M059J (cell line): ENCODE measurements around the gene ANAPC16. TPM values are rescaled to one million over a fixed set of nuclear protein-coding genes. Genes with fewer than 3 reads are reported as not detected.
"Not testable (repeated sequence)": the region's sequence is repeated elsewhere in the genome, so short reads cannot be mapped to it uniquely, and the experiment has no call there.

Source experiments
- DNase-seq: peaks from one replicate; pipeline ENCODE4 v3.0.0-alpha.2; 2012; ENCODE audit warnings: low read depth
- total RNA-seq: library from RNA; depleted of rRNA; stranded (reverse); fragments of >200 nt; shearing (Covaris generic); gene quantifications from 2 replicates; pipeline ENCODE4 v1.2.3, GENCODE V29; 2014

The ANAPC16 gene
- total RNA-seq, 1 experiment from 2014 or later = 82.3 TPM

GRCh38 chr10:72211832-72212231, 4.0 kb upstream of the ANAPC16 start:
- not testable (repeated sequence) for DNase-seq

- no peak for DNase-seq
Observed at GRCh38 chr10:72218325-72218724, 2.5 kb downstream of the ANAPC16 start.

- no peak for DNase-seq
Observed at GRCh38 chr10:72218726-72219125, 2.9 kb downstream of the ANAPC16 start.

GRCh38 chr10:72219235-72219814, 3.5 kb downstream of the ANAPC16 start:
- DNase-seq = no peak

GRCh38 chr10:72220637-72221036, 4.8 kb downstream of the ANAPC16 start:
- DNase-seq = no peak

GRCh38 chr10:72221278-72221677, 5.5 kb downstream of the ANAPC16 start:
- DNase-seq = no peak

GRCh38 chr10:72223743-72224101, 7.9 kb downstream of the ANAPC16 start:
- no peak for DNase-seq

- DNase-seq = not testable (repeated sequence)
Observed at GRCh38 chr10:72224191-72224590, 8.4 kb downstream of the ANAPC16 start.

GRCh38 chr10:72226418-72227027, 10.7 kb downstream of the ANAPC16 start:
- DNase-seq = no peak

- DNase-seq = no peak
Observed at GRCh38 chr10:72227826-72228225, 12.0 kb downstream of the ANAPC16 start.

GRCh38 chr10:72228318-72228751, 12.5 kb downstream of the ANAPC16 start:
- DNase-seq = no peak

GRCh38 chr10:72229261-72230251, 13.7 kb downstream of the ANAPC16 start:
- no peak for DNase-seq

- DNase-seq = no peak
Observed at GRCh38 chr10:72233621-72234020, 17.8 kb downstream of the ANAPC16 start.

- DNase-seq = no peak
Observed at GRCh38 chr10:72234560-72235095, 18.8 kb downstream of the ANAPC16 start.

GRCh38 chr10:72235544-72236279, 19.9 kb downstream of the ANAPC16 start:
- DNase-seq = no peak

GRCh38 chr10:72238392-72239175, 22.8 kb downstream of the ANAPC16 start:
- no peak for DNase-seq

- DNase-seq = no peak
Observed at GRCh38 chr10:72239409-72239808, 23.6 kb downstream of the ANAPC16 start.

GRCh38 chr10:72240371-72240770, 24.6 kb downstream of the ANAPC16 start:
- no peak for DNase-seq

- no peak for DNase-seq
Observed at GRCh38 chr10:72241691-72242252, 26.0 kb downstream of the ANAPC16 start.

- no peak for DNase-seq
Observed at GRCh38 chr10:72242675-72243074, 26.9 kb downstream of the ANAPC16 start.
